Subcutaneous abdominal adipose tissue (tissue), 5 donors: ENCODE results near the gene CROCC2.

Source experiments
- H3K27ac ChIP-seq: one replicate; pipeline ENCODE4 v1.7.0; 2013; ENCODE audit warnings: low read depth, mild to moderate bottlenecking, inconsistent platforms, low read length, moderate library complexity
- H3K27me3 ChIP-seq, 5 donors: one replicate each; pipeline ENCODE4 v1.7.0; 2013; ENCODE audit warnings: low read length in 5 of 5, inconsistent platforms in 1 of 5; ENCODE audit not compliant: control insufficient read depth in 5 of 5, insufficient read depth in 4 of 5
- H3K36me3 ChIP-seq, 5 donors: one replicate each; pipeline ENCODE4 v1.7.0; 2013; ENCODE audit warnings: low read length in 5 of 5; ENCODE audit not compliant: control insufficient read depth in 5 of 5, insufficient read depth in 5 of 5
- H3K4me1 ChIP-seq, 5 donors: one replicate each; pipeline ENCODE4 v1.7.0; 2013; ENCODE audit warnings: low read length in 5 of 5, mild to moderate bottlenecking in 3 of 5, moderate library complexity in 1 of 5; ENCODE audit not compliant: control insufficient read depth in 5 of 5, insufficient read depth in 5 of 5
- H3K4me3 ChIP-seq, 5 donors: one replicate each; pipeline ENCODE4 v1.7.0; 2013; ENCODE audit warnings: low read length in 5 of 5, low read depth in 1 of 5
- H3K9ac ChIP-seq, 5 donors: one replicate each; pipeline ENCODE4 v1.7.0; 2013; ENCODE audit warnings: low read length in 5 of 5, mild to moderate bottlenecking in 4 of 5, moderate library complexity in 3 of 5
- H3K9me3 ChIP-seq, 5 donors: one replicate each; pipeline ENCODE4 v1.7.0; 2013; ENCODE audit warnings: low read length in 5 of 5; ENCODE audit not compliant: control insufficient read depth in 5 of 5
- donor health status: healthy.
- donor health status: healthy.
- donor health status: healthy.
- donor health status: healthy.
- donor health status: healthy.

The CROCC2 gene

DNA sequence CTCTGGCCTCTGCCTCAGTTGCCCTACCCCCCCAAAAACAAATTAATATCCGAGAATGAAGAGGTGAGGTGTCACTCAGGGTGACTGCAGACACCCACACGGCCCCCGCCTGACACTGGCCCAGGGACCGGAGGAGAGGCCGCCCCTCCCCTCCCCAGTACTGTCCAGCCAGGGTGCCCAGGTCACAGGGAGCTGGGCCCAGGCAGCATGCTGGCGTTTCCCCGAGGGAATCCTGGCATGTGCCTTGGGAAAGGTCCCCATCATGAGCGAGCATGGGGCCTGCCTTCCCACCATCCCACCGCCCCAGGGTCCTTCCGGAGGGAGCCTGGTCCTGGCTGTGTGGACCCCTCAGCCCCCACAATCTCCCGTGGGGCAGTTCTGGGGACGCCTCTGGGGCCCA, 13.2 kb upstream of the CROCC2 start:
- Histone ChIP-seq H3K4me3 (no peak overlapping the region), H3K27me3 (peaks cover 0 to 2% (median 0%) of the 10 kb centered on the region in 5 donors), H3K27ac (no peak overlapping the region), H3K9me3 (no peaks in the 10 kb centered on the region), H3K36me3 (no peaks in the 10 kb centered on the region), H3K9ac (no peak overlapping the region), H3K4me1 (peaks cover 0 to 17% (median 9%) of the 10 kb centered on the region in 5 donors)

DNA sequence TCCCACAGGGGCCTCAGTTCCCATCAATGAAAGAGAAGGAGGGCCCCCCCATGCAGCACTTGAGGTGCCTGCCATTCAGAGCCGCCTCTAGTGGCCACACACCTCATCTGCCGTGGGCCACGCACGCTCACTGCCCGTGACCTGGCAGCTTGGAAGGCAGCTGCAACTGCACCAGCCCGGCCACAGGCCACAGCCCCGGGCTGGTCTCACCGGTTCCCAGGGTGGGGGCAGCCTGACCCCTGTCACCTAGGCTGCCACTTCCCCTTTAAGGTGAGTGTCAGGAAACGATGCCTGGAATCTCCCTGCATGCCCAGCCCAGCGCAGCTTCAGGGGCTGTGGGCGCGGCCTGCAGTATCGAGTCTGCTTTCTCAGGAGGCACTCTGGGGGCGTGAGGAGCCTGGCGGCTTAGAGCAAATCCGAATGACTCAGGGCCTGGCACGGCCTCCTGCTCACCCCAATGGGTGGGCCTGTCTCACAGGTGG, 12.7 kb upstream of the CROCC2 start:
- H3K27ac ChIP-seq = no peak overlapping the region
- H3K4me1 ChIP-seq = peaks cover 0 to 22% (median 14%) of the 10 kb centered on the region in 5 donors
- no peak overlapping the region for H3K9ac ChIP-seq
- H3K36me3 ChIP-seq = no peaks in the 10 kb centered on the region
- H3K9me3 ChIP-seq = no peaks in the 10 kb centered on the region
- peaks cover 0 to 2% (median 0%) of the 10 kb centered on the region in 5 donors for H3K27me3 ChIP-seq
- no peak overlapping the region for H3K4me3 ChIP-seq

DNA sequence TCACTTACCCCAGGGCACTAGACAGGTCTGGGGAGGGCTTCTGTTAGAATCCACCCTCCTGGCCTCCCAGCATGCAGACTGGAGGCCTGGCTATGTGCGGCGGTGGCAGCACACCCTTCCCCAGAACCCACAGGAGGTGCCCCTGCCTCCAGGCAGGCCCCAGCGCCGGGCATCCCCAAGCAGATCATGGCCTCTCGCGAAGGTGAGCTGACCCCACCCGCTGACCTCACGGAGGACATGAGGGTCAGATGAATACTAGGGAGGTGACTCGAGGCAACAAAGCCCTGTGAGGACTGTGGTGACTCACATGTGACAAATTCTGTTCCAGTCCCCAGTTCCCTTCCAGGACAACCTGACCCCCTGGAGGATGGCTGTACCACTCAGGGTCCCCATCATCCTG, 12.1 kb upstream of the CROCC2 start:
- Histone ChIP-seq H3K9me3 (no peaks in the 10 kb centered on the region), H3K27me3 (peaks cover 0 to 2% (median 0%) of the 10 kb centered on the region in 5 donors), H3K9ac (no peak overlapping the region), H3K4me3 (no peak overlapping the region), H3K4me1 (peaks cover 3 to 28% (median 20%) of the 10 kb centered on the region in 5 donors), H3K27ac (no peak overlapping the region), H3K36me3 (no peaks in the 10 kb centered on the region)

DNA sequence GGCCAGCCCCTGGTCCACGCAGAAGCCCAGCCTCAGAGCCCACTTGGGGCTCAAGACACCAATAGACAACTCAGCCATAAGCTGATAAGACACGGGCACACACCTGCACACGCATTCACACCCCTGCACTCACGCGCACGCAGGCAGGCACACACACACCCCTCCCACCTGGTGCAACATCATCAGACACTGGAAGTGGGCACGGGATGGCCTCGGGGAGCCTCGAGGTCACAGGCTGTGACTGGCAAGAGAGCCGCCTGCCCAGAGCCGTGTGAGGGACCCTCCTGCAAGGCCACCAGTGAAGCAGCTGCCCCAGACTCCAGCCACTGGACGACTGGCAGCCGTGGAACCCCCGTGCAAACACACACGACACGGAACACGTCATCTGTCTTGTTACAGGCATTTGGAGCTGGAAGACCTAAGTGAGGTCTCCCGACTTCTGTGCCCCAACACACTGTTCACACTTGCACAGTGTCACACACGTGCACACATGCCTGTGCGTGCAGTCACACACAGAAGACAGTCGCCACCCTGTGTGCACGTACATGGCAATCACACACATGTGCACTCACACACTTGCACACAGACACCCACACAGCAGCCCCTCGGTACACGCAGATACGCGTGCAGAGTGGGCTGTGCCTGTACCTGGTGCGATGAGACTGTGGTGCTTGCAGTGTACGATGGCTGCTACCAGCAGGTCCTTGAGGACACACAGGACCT, 11.1 kb upstream of the CROCC2 start:
- Histone ChIP-seq H3K4me3 (no peak overlapping the region), H3K27ac (no peak overlapping the region)

DNA sequence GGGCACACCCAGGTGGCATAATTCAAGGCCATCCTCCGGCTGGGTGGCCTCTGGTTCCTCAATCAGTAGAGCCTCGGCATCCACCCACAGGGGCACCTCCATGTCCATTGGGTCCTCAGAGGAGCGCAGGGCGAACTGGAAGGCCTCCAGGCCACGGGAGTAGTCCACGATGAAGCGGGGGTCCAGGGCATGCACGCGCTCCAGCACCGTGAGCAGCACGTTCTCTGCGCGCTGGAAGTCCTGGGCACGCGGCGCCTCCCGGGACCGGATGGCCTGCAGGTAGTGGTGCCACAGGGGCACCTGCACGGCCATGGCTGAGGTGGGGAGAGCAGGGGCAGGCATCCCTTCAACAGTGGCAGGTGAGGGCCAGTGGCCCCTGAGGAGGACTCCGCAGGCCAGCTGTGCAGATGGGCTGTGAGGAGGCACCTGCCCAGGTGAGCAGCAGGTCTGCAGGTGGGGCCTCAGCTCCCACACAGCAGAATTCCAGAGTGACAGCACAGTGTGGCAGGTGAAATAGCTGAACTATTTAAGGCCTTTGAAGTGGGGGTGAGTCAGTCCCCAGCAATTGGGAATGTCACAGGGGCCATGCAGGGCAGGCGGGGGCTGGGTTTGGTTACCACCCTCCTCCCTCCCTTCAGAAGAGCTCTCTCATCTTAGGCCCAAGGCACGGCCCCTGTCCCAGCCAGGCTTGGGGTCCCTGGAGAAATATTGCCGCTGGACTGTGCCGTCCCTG, 10.3 kb upstream of the CROCC2 start, which contains the start of gene MAB21L4:
MAB21L4 (minus strand) TSS at position 501 of the 733 bp plus-strand sequence; CDS start at position 342, 159 bp downstream.
- Histone ChIP-seq H3K27me3 (peaks cover 0 to 2% (median 0%) of the 10 kb centered on the region in 5 donors), H3K36me3 (no peaks in the 10 kb centered on the region), H3K9ac (no peak within 1 kb of the TSS), H3K9me3 (peaks cover 0 to 2% (median 0%) of the 10 kb centered on the region in 5 donors), H3K4me1 (peaks cover 3 to 36% (median 24%) of the 10 kb centered on the region in 5 donors), H3K4me3 (no peak within 1 kb of the TSS), H3K27ac (no peak within 1 kb of the TSS)

More for the DNA sequence above, 11.1 kb upstream of the CROCC2 start:
- H3K36me3 ChIP-seq = no peaks in the 10 kb centered on the region
- no peak overlapping the region for H3K9ac ChIP-seq
- peaks cover 3 to 36% (median 24%) of the 10 kb centered on the region in 5 donors for H3K4me1 ChIP-seq
- H3K27me3 ChIP-seq = peaks cover 0 to 2% (median 0%) of the 10 kb centered on the region in 5 donors
- H3K9me3 ChIP-seq = no peaks in the 10 kb centered on the region

DNA sequence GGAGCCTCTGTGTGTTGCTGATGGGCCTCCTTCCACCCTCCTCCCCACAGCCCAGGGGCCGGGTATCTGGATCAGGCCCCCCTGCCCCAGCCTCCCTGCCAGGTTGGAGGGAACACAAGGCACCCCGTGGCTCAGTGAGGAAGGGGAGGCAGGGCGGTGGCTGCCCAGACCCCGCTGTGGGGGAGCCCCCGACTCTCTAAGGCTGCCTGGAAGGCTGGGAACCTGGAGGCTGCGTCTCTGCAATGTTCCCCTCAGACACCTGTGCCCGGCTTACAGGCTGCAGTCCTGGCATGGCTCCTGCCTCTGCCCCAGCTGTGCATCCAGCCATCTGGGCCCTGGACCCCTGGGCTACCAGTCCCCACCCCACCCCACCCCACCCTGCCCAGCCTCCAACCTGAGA, 9.7 kb upstream of the CROCC2 start:
- Histone ChIP-seq H3K9ac (no peak overlapping the region), H3K27me3 (peaks cover 0 to 2% (median 0%) of the 10 kb centered on the region in 5 donors), H3K36me3 (no peaks in the 10 kb centered on the region), H3K4me3 (no peak overlapping the region), H3K4me1 (peaks cover 3 to 36% (median 24%) of the 10 kb centered on the region in 5 donors), H3K9me3 (peaks cover 0 to 4% (median 2%) of the 10 kb centered on the region in 5 donors), H3K27ac (no peak overlapping the region)

DNA sequence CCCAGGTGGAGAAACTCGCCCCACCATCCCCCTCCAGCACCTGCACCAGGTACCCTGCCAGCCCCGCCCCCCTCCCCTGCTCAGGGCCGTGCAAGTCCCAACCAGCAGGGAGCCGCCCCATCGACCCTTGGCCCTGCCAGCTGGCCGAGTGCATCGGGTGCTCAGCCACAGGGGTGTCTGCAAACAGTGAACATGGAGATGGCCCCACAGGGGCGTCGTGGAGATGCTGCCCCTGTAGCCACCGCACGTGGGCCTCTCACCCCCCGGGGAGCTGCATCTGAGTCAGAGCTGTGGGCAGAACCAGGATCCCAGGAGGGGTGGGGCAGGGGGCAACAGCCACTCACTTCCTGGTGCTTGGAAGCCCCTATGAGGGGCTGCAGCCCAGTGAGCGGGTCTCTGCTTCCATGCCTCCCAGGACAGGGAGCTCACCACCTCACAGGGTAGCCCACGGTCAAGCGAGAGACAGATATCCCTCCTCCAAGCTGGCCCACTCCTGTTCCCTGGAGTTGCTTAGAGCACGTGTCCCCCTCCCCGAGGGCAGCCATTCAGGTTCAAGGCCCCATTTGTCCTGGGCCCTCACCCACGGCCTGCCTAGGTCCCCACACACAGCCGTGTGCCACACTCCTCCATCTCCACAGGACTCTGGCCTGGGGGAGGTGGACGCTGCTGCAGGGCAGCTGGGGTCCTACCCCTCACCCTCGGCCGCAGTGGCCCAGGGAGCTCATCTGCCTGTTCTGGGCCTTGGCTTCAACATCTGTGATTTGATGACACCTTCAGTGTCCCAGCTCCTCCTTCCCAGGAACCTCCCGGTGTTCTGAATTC, 9.1 kb upstream of the CROCC2 start:
- H3K4me1 ChIP-seq = peaks cover 3 to 36% (median 24%) of the 10 kb centered on the region in 5 donors
- H3K27me3 ChIP-seq = peaks cover 0 to 2% (median 0%) of the 10 kb centered on the region in 5 donors
- no peak overlapping the region for H3K9ac ChIP-seq
- H3K9me3 ChIP-seq = peaks cover 0 to 4% (median 2%) of the 10 kb centered on the region in 5 donors
- H3K27ac ChIP-seq = no peak overlapping the region
- H3K36me3 ChIP-seq = no peaks in the 10 kb centered on the region
- H3K4me3 ChIP-seq = no peak overlapping the region

DNA sequence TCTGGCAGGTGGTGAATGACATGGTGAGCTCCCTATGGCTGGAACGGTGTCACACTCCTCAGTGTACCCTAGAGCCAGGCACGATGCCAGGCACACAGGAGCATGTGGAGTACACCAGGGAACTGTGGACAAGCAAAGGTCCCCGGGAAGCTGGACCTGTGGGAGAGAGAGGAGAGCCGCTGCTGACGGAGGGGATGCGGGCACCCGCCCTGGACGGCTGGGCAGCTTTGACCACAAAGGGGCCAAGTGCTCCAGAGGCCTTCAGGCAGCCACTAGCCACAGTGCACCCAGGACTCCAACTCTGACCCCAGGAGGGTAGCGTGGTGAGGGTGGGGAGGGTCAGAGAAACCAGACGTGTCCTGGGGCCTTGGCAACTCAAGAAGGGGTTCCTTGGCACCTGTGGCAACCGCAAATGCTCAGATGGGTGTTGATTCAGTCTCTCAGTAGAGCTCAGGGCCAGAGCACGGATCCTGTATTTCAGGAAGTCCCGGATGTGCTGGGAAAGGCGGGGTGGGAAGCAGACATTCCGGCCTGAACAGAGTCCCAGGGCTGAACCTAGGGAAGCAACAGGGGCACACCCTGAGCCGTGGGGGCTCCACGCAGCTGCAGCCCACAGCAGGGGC, 7.9 kb upstream of the CROCC2 start:
- peaks cover 0 to 4% (median 2%) of the 10 kb centered on the region in 5 donors for H3K9me3 ChIP-seq
- peak overlapping the region in 2 of 5 donors; percentile 1 to 17 for H3K9ac ChIP-seq
- H3K27me3 ChIP-seq = no peaks in the 10 kb centered on the region
- H3K36me3 ChIP-seq = no peaks in the 10 kb centered on the region
- H3K4me1 ChIP-seq = peaks cover 3 to 38% (median 24%) of the 10 kb centered on the region in 5 donors
- peak overlapping the region in 1 of 5 donors; percentile 19 for H3K4me3 ChIP-seq
- peak overlapping the region; percentile 37 for H3K27ac ChIP-seq
